K562 (cell line): ENCODE data around the gene RAI1. TPM values are rescaled to one million over a fixed set of nuclear protein-coding genes. Genes with fewer than 3 reads are reported as not detected.
A peak's percentile ranks its signal among the peaks of the same experiment; 100 is the strongest.

ENCODE experiments used
- CREB5 ChIP-seq: fragments of 250-450 bp; sonication (Bioruptor Pico); IDR thresholded peaks from 2 replicates; pipeline ENCODE4 v1.5.0; 2020; ENCODE audit warnings: mild to moderate bottlenecking
- CTBP1 ChIP-seq: fragments of 450-650 bp; IDR thresholded peaks from 2 replicates; pipeline ENCODE4 v1.6.1; 2016; ENCODE audit warnings: borderline replicate concordance
- CXXC5 ChIP-seq: fragments of 250-450 bp; sonication (Bioruptor Pico); IDR thresholded peaks from 2 replicates; pipeline ENCODE4 v1.8.0; 2022; ENCODE audit warnings: inconsistent platforms, mild to moderate bottlenecking, moderate library complexity
- E2F3 ChIP-seq: fragments of 250-450 bp; sonication (Bioruptor Pico); IDR thresholded peaks from 2 replicates; pipeline ENCODE4 v1.4.0; 2020; ENCODE audit warnings: mild to moderate bottlenecking
- EZH2 ChIP-seq: IDR thresholded peaks from 2 replicates; pipeline ENCODE4 v1.6.1; 2012; ENCODE audit warnings: low read depth, mild to moderate bottlenecking, inconsistent platforms, low read length, borderline replicate concordance
- FOSL1 ChIP-seq: fragments of 200-800 bp; sonication (Bioruptor generic); conservative IDR thresholded peaks from 2 replicates; pipeline ENCODE4 v1.6.1; 2016; ENCODE audit warnings: missing genetic modification characterization, missing compliant biosample characterization
- FOXA3 ChIP-seq, 2 experiments: fragments of 450-650 bp in 1 of 2; sonication (generic) in 1 of 2; formaldehyde crosslinking; IDR thresholded peaks in 1 of 2; conservative IDR thresholded peaks in 1 of 2; 2 replicates each; pipeline versions ENCODE4 v1.4.0 to v1.8.0; 2020 to 2022; ENCODE audit warnings: mild to moderate bottlenecking in 2 of 2, missing genetic modification reagents in 1 of 2
- FOXJ2 ChIP-seq: fragments of 200-800 bp; sonication (Bioruptor generic); IDR thresholded peaks from 2 replicates; pipeline ENCODE4 v1.6.1; 2016; ENCODE audit warnings: missing genetic modification characterization, missing compliant biosample characterization
- GABPB1 ChIP-seq: sonication (generic); formaldehyde crosslinking; IDR thresholded peaks from 2 replicates; pipeline ENCODE4 v1.8.0; 2022; ENCODE audit warnings: mild to moderate bottlenecking, missing genetic modification reagents
- HINFP ChIP-seq: fragments of 450-650 bp; conservative IDR thresholded peaks from 2 replicates; pipeline ENCODE4 v1.6.1; 2016; ENCODE audit warnings: missing genetic modification characterization, low read depth, mild to moderate bottlenecking, control low read depth, missing compliant biosample characterization
- LARP7 ChIP-seq: fragments of 450-650 bp; IDR thresholded peaks from 2 replicates; pipeline ENCODE4 v1.6.1; 2016
- MECOM ChIP-seq: fragments of 250-450 bp; sonication (Bioruptor Pico); IDR thresholded peaks from 2 replicates; pipeline ENCODE4 v1.8.0; 2022; ENCODE audit warnings: inconsistent platforms
- MTA1 ChIP-seq: fragments of 450-650 bp; IDR thresholded peaks from 2 replicates; pipeline ENCODE4 v1.6.1; 2017; ENCODE audit warnings: borderline replicate concordance
- MYBL2 ChIP-seq, 2 experiments: fragments of 450-650 bp in 1 of 2; sonication (generic) in 1 of 2; formaldehyde crosslinking in 1 of 2; IDR thresholded peaks; 2 replicates each; pipeline versions ENCODE4 v1.6.1 to v1.8.1; 2017 to 2022; ENCODE audit warnings: borderline replicate concordance in 1 of 2, inconsistent platforms in 1 of 2, low read depth in 1 of 2, mild to moderate bottlenecking in 1 of 2, missing genetic modification reagents in 1 of 2, moderate library complexity in 1 of 2
- NFIC ChIP-seq: fragments of 450-650 bp; IDR thresholded peaks from 2 replicates; pipeline ENCODE4 v1.6.1; 2017; ENCODE audit warnings: mild to moderate bottlenecking, inconsistent platforms
- PKNOX1 ChIP-seq: fragments of 450-650 bp; IDR thresholded peaks from 2 replicates; pipeline ENCODE4 v1.6.1; 2016
- TAF7 ChIP-seq: fragments of 450-650 bp; IDR thresholded peaks from 2 replicates; pipeline ENCODE4 v1.6.1; 2016; ENCODE audit warnings: missing genetic modification characterization, missing compliant biosample characterization
- TEAD1 ChIP-seq, 2 experiments: fragments of 450-650 bp in 1 of 2; sonication (generic) in 1 of 2; formaldehyde crosslinking; IDR thresholded peaks; 2 replicates each; pipeline versions ENCODE4 v1.4.0 to v1.8.0; 2020 to 2022; ENCODE audit warnings: mild to moderate bottlenecking in 2 of 2, missing genetic modification reagents in 1 of 2
- ZBTB5 ChIP-seq: fragments of 450-650 bp; IDR thresholded peaks from 2 replicates; pipeline ENCODE4 v1.6.1; 2017; ENCODE audit warnings: antibody characterized with exemption
- ZBTB7A ChIP-seq: IDR thresholded peaks from 2 replicates; pipeline ENCODE4 v1.6.1; 2011; ENCODE audit warnings: low read depth, mild to moderate bottlenecking, low read length, moderate library complexity, borderline replicate concordance; ENCODE audit not compliant: control insufficient read depth
- ZNF324 ChIP-seq: fragments of 250-450 bp; sonication (Bioruptor Pico); IDR thresholded peaks from 2 replicates; pipeline ENCODE4 v1.4.0; 2020; ENCODE audit warnings: mild to moderate bottlenecking
- ZNF408 ChIP-seq: fragments of 250-450 bp; sonication (Bioruptor Pico); IDR thresholded peaks from 2 replicates; pipeline ENCODE4 v1.4.0; 2020; ENCODE audit warnings: low read depth, mild to moderate bottlenecking, moderate library complexity
- ZNF717 ChIP-seq: fragments of 250-450 bp; sonication (Bioruptor Pico); IDR thresholded peaks from 2 replicates; pipeline ENCODE4 v1.5.0; 2021
- polyA plus RNA-seq, 8 experiments: library from polyadenylated mRNA; depleted of rRNA in 4 of 8; stranded (reverse) in 5 of 8; unstranded in 3 of 8; fragments of >200 nt; fragmentation: Nextera tagmentation in 2 of 8; fragmentation: Illumina TruSeq in 1 of 8; extraction: Ambion mirVana in 2 of 8; extraction: Trizol in 1 of 8; gene quantifications; 2 replicates each; pipeline versions ENCODE4 v1.2.1 to v1.2.3, GENCODE V29; 2011 to 2014; ENCODE audit warnings: inconsistent platforms in 1 of 8, missing spikeins in 1 of 8
- total RNA-seq, 7 experiments: library from RNA; depleted of rRNA in 6 of 7; stranded (reverse); fragments of >200 nt in 6 of 7; fragmentation: Illumina TruSeq in 2 of 7; extraction: Trizol in 2 of 7; gene quantifications; 2 replicates each; pipeline versions ENCODE4 v1.2.1 to v1.2.3, GENCODE V29; 2011 to 2021; ENCODE audit warnings: low replicate concordance in 1 of 7

RAI1 gene
- total and polyA plus RNA-seq, 9 of the 15 experiments (the other 6 are each of a cell fraction or from before 2014, with no cell fraction given) = 0.68 to 19.9 (median 5.5) TPM

- TF ChIP-seq CREB5 (CRISPR knock-in tag) (no peak), ZNF408 (CRISPR knock-in tag) (no peak), PKNOX1 (peak; percentile 6; the same call in 1 of the 2 replicates), CXXC5 (CRISPR knock-in tag) (no peak), HINFP (tag) (no peak), GABPB1 (CRISPR knock-in tag) (no peak), MECOM (CRISPR knock-in tag) (no peak), ZBTB5 (no peak), ZNF324 (CRISPR knock-in tag) (no peak), FOXJ2 (tag) (no peak), MYBL2 (IDR thresholded peaks at IDR 0.05; ENCODE audit: low read depth) (no peak), MYBL2 (CRISPR knock-in tag; IDR thresholded peaks at IDR 0.05; ENCODE audit: borderline replicate concordance) (no peak), FOSL1 (tag) (no peak), ZNF717 (CRISPR knock-in tag) (no peak), LARP7 (no peak), TAF7 (tag) (peak; percentile 3; the same call in 1 of the 2 replicates), CTBP1 (0 out of 2 replicates have a peak, but pooled peaks have one; percentile 8), FOXA3 (CRISPR knock-in tag; conservative IDR thresholded peaks at IDR 0.05 in 1 of 2, IDR thresholded peaks at IDR 0.05 in 1 of 2) (no peak), E2F3 (CRISPR knock-in tag) (no peak), TEAD1 (CRISPR knock-in tag; IDR thresholded peaks at IDR 0.05) (0 out of 4 replicates have a peak, but pooled peaks of 1 of the 2 experiments have one; percentile 22), ZBTB7A (no peak), EZH2 (no peak), NFIC (0 out of 2 replicates have a peak, but pooled peaks have one; percentile 1), MTA1 (no peak)
Measured at GRCh38 chr17:17835415-17836249, 154.4 kb downstream of the RAI1 start (continued).
